BLaER1 (cell line): ENCODE results near the gene MAP2K2.

Experiments
- H3K27ac ChIP-seq: shearing (Covaris generic); formaldehyde crosslinking; 2 replicates; pipeline ENCODE4 v1.8.1; 2022
- H3K27me3 ChIP-seq: shearing (Covaris generic); formaldehyde crosslinking; 2 replicates; pipeline ENCODE4 v1.8.1; 2022
- H3K36me3 ChIP-seq: shearing (Covaris generic); formaldehyde crosslinking; 2 replicates; pipeline ENCODE4 v1.8.1; 2022
- H3K4me1 ChIP-seq: shearing (Covaris generic); formaldehyde crosslinking; 2 replicates; pipeline ENCODE4 v1.8.1; 2022
- H3K4me2 ChIP-seq: shearing (Covaris generic); formaldehyde crosslinking; 2 replicates; pipeline ENCODE4 v1.8.1; 2022
- H3K4me3 ChIP-seq: shearing (Covaris generic); formaldehyde crosslinking; 2 replicates; pipeline ENCODE4 v1.8.1; 2022
- H3K9ac ChIP-seq: shearing (Covaris generic); formaldehyde crosslinking; 2 replicates; pipeline ENCODE4 v1.8.1; 2022
- H3K9me3 ChIP-seq: shearing (Covaris generic); formaldehyde crosslinking; 2 replicates; pipeline ENCODE4 v1.8.1; 2022
- H4K20me1 ChIP-seq: shearing (Covaris generic); formaldehyde crosslinking; 2 replicates; pipeline ENCODE4 v1.8.1; 2022
- Cebpa-rat ChIP-seq: shearing (Covaris generic); IDR thresholded peaks from 2 replicates; pipeline ENCODE4 v1.8.1; 2022

MAP2K2 gene

DNA sequence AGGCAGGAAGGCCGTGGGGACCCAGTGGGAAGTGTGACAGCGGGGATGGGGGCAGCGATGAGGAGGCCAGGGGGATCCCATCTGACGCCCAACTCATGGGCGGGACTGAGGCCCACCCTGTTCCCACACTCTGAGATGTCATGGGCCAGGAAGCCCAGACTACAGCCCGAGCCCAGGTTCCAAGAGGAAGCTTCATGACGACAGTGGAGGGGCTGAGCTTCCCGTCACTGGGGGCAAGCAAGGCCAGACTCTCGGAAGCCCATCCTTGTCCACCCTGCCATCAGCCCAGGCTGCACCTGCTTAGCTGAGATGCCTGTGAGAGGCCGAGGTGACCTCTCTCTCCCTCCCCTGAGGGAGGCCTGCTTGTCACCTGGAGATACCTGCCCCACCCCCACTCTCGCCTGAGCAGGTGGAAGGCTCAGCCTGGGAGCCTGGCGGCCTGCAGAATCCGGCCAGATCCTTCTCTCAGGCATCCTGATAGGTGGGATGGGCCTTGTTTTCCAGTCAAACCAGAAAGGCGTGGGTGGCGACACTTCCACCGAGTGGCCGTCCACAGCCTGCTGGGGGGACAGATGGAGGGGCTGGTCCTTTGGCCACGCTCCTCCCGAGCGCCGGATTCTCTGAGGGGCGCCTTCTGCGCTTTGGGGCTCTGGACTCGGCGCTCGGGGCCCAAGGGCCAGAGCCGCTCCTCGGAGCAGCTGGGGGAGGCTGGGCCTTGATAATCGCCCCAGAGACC, 62.1 kb downstream of the MAP2K2 start:
- peaks cover 67% of the 10 kb centered on the region for H3K36me3 ChIP-seq
- H3K9me3 ChIP-seq = no peaks in the 10 kb centered on the region
- no peak overlapping the region for H3K4me3 ChIP-seq
- H3K27ac ChIP-seq = no peak overlapping the region
- 0 out of 2 replicates have a peak overlapping the region, but pooled peaks have one; percentile 22 for H3K4me2 ChIP-seq
- no peak for TF ChIP-seq Cebpa-rat
- H3K4me1 ChIP-seq = peaks cover 45% of the 10 kb centered on the region
- no peaks in the 10 kb centered on the region for H3K27me3 ChIP-seq
- peak overlapping the region; percentile 34; the same call in 1 of the 2 replicates for H3K9ac ChIP-seq
- H4K20me1 ChIP-seq = peaks cover 84% of the 10 kb centered on the region

DNA sequence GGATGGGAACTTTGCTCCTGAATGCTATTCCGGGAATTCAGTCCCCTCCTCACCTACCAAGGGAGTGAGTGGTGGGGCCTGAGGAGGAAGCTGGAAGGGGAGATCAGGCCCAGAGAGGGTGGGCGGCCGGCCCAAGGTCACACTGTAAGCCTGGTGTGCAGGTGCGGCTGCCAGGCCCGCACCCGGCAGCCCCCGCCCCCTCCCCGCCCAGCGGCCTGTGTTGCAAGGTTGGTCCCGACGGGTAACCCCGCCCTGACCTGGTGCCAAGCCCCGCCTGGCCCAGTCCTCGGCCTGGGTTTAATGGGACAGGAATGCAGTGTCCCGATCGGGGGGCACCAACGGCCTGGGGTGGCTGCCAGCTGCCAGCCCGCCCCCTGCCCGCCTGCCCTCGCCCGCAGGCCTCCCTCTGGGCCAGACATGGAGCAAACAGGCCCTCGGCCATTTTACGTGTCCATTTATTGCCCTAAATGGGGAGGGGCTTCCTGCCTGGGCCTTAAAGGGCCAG, 62.7 kb downstream of the MAP2K2 start:
- H4K20me1 ChIP-seq = peaks cover 90% of the 10 kb centered on the region
- TF ChIP-seq Cebpa-rat = no peak
- no peak overlapping the region for H3K27ac ChIP-seq
- H3K4me2 ChIP-seq = peak overlapping the region; percentile 22; the same call in 1 of the 2 replicates
- peaks cover 73% of the 10 kb centered on the region for H3K36me3 ChIP-seq
- H3K9me3 ChIP-seq = no peaks in the 10 kb centered on the region
- H3K9ac ChIP-seq = peak overlapping the region; percentile 34; the same call in 1 of the 2 replicates
- H3K4me1 ChIP-seq = peaks cover 45% of the 10 kb centered on the region
- H3K4me3 ChIP-seq = no peak overlapping the region
- no peaks in the 10 kb centered on the region for H3K27me3 ChIP-seq

DNA sequence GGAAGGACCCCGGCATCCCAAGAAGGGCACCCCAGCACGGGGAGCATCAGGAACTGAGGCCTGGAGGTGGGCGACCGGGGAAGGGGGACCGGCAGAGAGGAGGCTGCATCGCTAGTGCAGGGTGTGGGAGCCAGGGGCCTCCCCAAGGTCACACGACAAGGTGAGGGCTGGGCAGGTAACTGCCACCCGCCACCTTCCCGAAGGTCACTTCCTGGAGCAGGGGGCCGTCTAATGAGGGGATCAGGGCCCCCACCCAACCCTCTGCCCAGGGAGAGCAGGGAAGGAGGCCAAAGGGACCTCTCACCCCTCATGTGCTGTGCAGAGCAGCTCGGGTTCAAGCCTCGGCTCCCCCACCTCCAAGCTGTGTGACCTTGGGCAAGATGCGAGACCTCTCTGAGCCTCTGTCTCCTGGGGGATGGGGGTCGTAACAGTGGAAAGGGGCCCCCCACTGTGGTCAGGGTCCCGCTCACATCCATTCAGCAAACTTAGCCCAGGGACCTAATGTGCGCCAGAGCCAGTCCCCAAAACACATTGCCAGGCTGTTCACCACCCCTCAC, 63.2 kb downstream of the MAP2K2 start:
- H4K20me1 ChIP-seq = peaks cover 96% of the 10 kb centered on the region
- peak overlapping the region; percentile 40 for H3K27ac ChIP-seq
- TF ChIP-seq Cebpa-rat = no peak
- no peaks in the 10 kb centered on the region for H3K27me3 ChIP-seq
- peaks cover 78% of the 10 kb centered on the region for H3K36me3 ChIP-seq
- H3K4me3 ChIP-seq = no peak overlapping the region
- H3K4me1 ChIP-seq = peaks cover 45% of the 10 kb centered on the region
- H3K9ac ChIP-seq = 0 out of 2 replicates have a peak overlapping the region, but pooled peaks have one; percentile 15
- H3K4me2 ChIP-seq = peak overlapping the region; percentile 22; the same call in 1 of the 2 replicates
- H3K9me3 ChIP-seq = no peaks in the 10 kb centered on the region

DNA sequence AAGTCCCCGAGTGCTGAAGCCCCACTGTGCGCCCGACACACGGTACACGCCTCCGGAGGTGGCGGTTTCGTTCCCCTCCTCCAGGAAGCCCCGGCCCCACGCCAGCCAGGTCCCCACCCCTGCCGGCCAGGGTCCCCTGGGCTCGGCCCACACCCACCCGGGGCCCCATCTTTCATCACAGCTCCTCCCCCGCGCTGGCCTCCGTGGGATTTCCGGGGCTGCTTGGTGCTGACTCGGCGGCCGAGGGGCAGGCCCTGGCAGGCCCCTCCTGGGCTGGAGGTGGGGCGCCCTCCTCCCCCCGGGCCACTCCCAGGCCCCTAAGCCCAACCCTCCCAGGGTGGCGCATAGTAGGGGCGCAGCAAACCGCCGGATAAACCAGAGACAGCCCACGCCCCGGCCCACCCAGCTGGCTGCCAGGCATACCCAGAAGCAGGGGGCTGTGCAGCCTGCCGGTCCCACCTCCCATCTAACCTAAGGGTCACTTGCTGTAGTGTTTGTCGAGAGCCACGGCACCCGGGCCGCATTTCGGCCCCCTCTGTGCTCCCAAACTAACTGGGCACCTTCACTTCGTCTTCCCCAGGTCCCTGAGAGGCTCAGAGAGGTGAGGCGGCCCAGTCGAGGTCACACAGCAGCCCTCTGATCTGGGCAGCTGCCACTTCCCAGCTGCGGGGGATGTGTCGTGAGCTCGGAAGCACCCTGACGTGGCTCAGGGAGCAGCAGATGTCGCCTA, 63.9 kb downstream of the MAP2K2 start:
- Histone ChIP-seq H3K9ac (0 out of 2 replicates have a peak overlapping the region, but pooled peaks have one; percentile 15), H3K4me2 (peak overlapping the region; percentile 22; the same call in 1 of the 2 replicates), H3K4me3 (no peak overlapping the region), H3K27me3 (no peaks in the 10 kb centered on the region), H3K9me3 (no peaks in the 10 kb centered on the region), H3K36me3 (peaks cover 85% of the 10 kb centered on the region), H3K4me1 (peaks cover 45% of the 10 kb centered on the region), H3K27ac (peak overlapping the region; percentile 40), H4K20me1 (peaks cover 100% of the 10 kb centered on the region)
- TF ChIP-seq Cebpa-rat = no peak

DNA sequence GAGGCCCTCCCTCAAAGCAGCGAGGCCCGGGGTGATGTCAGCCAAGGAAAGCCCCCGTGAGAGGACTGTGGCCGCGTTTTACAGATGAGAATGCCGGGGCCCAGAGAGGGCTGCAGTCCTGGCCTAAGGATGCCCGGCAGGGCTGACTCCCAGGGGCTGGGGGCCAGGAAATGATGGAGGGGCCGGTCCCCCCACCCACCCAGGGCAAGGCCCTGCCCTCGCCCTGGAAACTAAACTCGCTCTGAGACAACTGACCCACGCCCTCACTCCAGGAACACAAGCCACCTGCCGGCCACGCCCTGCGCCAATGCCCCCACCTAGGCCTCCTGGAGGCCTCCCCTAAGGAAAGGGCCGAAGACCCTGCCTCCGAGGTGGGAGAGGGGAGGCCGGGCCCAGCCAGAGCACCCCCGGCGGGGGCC, 64.5 kb downstream of the MAP2K2 start:
- H3K9ac ChIP-seq = no peak overlapping the region
- peaks cover 100% of the 10 kb centered on the region for H4K20me1 ChIP-seq
- H3K4me3 ChIP-seq = no peak overlapping the region
- peaks cover 91% of the 10 kb centered on the region for H3K36me3 ChIP-seq
- peaks cover 45% of the 10 kb centered on the region for H3K4me1 ChIP-seq
- no peaks in the 10 kb centered on the region for H3K27me3 ChIP-seq
- no peaks in the 10 kb centered on the region for H3K9me3 ChIP-seq
- no peak overlapping the region for H3K27ac ChIP-seq
- TF ChIP-seq Cebpa-rat = no peak
- 0 out of 2 replicates have a peak overlapping the region, but pooled peaks have one; percentile 22 for H3K4me2 ChIP-seq

DNA sequence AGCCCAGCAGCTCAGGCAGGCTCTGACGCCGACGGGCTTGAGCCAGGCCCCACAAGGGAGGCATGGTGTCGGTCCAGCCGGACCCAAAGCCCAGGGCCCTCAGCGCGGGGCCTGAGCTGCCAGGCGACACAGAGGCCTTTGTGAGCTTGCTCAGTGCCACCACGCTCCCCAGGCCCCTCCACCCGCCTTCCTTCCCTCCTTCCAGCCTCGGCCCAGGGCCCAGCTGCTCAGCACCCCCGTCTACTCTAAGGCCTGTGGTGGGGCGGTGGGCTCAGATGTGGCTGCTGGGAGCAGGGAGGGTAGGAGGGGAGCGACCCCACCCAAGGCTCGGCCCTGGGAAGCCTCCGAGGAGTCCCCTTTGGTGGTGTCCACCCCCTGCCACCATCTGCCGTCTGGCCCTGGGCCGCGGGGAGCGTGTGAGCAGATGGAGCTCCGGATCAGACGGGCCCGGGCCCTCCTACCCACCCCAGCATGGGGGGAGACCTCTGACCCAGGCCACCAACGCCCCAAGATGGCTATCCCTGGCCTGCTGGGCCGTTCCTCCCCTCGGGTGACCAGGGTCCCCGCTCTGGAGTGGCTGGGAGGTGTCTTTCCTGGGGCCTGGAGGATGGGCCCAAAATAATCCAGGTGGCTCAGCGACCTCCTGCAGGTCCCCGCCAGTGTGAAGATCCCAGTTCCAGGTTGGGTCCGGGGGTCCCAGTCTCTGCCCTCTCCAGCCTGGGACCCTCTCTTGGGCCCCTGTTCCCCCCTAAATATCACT, 65.0 kb downstream of the MAP2K2 start:
- 0 out of 2 replicates have a peak overlapping the region, but pooled peaks have one; percentile 13 for H3K27ac ChIP-seq
- H3K9ac ChIP-seq = no peak overlapping the region
- H4K20me1 ChIP-seq = peaks cover 100% of the 10 kb centered on the region
- H3K4me2 ChIP-seq = no peak overlapping the region; the same call in 1 of the 2 replicates
- no peaks in the 10 kb centered on the region for H3K9me3 ChIP-seq
- H3K4me1 ChIP-seq = peaks cover 39% of the 10 kb centered on the region
- H3K27me3 ChIP-seq = no peaks in the 10 kb centered on the region
- H3K4me3 ChIP-seq = no peak overlapping the region
- TF ChIP-seq Cebpa-rat = no peak
- H3K36me3 ChIP-seq = peaks cover 95% of the 10 kb centered on the region

DNA sequence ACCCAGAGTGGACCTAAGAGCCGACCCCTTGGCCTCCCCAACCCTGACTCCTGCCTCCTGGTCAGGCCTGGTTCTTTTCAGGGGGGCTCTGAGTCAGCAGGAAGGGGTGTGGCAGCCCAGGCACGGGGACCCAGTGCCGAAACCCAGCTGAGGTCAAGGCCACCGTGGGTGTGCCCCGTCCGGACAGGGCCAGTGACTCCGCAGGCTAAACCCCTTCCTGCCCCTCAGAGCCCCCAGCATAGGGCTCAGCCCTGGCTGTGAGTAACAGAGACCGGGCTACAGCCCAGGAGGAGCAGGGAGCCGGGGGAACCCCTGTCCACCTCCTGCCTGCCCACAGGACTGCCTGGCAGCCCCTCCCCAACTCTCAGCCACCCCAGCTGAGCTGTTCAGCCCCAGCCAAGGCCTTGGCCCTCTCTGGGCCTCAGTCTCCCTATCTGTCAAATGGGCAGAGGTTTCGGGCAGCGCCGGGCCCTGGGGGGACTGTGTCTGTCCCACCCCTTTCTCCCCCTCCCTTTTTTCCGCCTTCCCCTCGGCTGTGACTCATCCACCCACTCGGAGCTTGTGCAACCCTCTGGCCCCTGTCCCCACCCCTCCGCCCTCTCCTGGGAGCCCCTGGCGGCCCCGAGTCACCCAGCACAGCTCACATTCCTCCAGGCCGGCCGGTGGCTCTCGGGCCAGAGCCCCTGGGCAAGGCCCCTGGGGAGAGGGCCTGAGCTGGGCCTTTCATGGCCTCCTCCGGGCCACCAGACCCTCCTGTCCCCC, 65.8 kb downstream of the MAP2K2 start:
- Histone ChIP-seq H4K20me1 (peaks cover 100% of the 10 kb centered on the region), H3K4me1 (peaks cover 31% of the 10 kb centered on the region), H3K4me2 (no peak overlapping the region), H3K4me3 (no peak overlapping the region), H3K36me3 (peaks cover 95% of the 10 kb centered on the region), H3K9me3 (no peaks in the 10 kb centered on the region), H3K9ac (no peak overlapping the region), H3K27me3 (no peaks in the 10 kb centered on the region), H3K27ac (0 out of 2 replicates have a peak overlapping the region, but pooled peaks have one; percentile 13)
- no peak for TF ChIP-seq Cebpa-rat

DNA sequence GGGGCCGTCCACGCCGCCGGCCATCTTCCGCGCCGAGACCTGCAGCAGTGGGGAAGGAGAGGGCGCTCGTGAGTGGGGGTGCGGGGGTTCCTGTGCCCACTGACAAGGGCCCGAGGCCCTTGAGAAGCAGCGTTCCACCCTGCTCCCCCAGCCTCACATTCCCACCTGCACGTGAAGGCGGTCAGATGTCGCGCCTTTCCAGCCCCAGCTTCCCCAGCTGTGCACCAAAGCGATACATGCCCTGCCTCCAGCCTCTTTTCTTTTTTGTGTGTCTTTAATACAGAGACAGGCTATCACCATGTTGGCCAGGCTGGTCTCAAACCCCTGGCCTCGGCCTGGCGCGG, 68.7 kb downstream of the MAP2K2 start:
- Histone ChIP-seq H3K9me3 (no peaks in the 10 kb centered on the region), H3K4me3 (no peak overlapping the region), H3K4me2 (no peak overlapping the region), H3K4me1 (peaks cover 4% of the 10 kb centered on the region), H3K27me3 (no peaks in the 10 kb centered on the region), H3K36me3 (peaks cover 93% of the 10 kb centered on the region), H3K9ac (no peak overlapping the region), H4K20me1 (peaks cover 100% of the 10 kb centered on the region), H3K27ac (no peak overlapping the region)
- TF ChIP-seq Cebpa-rat = no peak
